ENCODE results near the gene SEMA3E. TPM values are rescaled to one million over a fixed set of nuclear protein-coding genes. Genes with fewer than 3 reads are reported as not detected.

SEMA3E gene
- total and polyA plus RNA-seq, 2 donors, result 1.8 to 3.1 TPM

DNA sequence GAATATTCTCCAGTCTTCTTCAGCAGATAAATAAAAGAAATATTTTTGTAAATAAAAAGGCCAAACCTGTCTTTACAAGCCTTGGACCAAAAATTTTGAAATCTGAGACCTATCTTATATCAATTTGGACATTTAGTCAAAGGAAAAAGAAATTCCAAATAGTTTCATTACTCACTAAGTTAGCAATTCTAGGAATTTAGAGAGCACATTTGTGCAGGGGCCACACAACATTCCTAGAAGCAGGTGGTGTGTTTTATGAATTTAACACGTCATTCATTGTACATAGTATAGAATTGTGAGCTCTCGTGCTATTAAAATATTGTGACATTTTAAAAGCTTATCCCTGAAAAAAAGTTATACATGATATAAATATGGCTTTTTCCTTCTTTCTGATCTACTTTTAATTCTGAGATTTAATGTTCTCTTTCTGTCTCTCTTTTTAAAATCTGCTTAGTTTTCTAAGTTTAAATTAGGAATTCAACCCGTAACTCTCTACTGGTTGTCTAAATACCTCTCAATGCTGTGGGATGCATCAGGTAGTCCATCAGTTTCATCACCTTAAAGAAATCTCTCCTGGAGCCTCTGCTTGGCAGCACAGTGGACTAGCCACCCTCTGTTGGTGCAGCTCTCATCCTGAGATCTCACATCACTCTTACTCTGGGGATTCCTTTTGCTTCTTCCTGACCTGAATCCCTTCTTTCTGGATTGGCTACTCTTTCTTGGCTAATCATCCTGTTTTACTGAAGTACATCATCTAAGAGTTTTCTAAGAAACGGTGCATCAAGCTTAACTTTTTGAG, 124.5 kb downstream of the SEMA3E start:
- 91% methylated on average over 4 of the region's 4 CpGs for WGBS
- Histone ChIP-seq H3K4me3 (ENCODE audit: low read length in 2 of 2) (no peak overlapping the region), H3K36me3 (ENCODE audit: control insufficient read depth in 2 of 2, insufficient read depth in 2 of 2, low read length in 1 of 2) (no peaks in the 10 kb centered on the region), H3K4me1 (ENCODE audit: control insufficient read depth in 2 of 2, insufficient read depth in 2 of 2, low read length in 2 of 2) (no peaks in the 10 kb centered on the region), H3K9me3 (ENCODE audit: control insufficient read depth in 2 of 2, insufficient read depth in 1 of 2, low read length in 1 of 2) (no peaks in the 10 kb centered on the region), H3K27me3 (ENCODE audit: control insufficient read depth in 2 of 2, insufficient read depth in 1 of 2, low read length in 1 of 2) (no peaks in the 10 kb centered on the region), H3K27ac (ENCODE audit: low read depth in 1 of 2, low read length in 1 of 2) (no peak overlapping the region)
- no peak for DNase-seq (ENCODE audit: low read depth in 6 of 9, low spot score in 9 of 9)

DNA sequence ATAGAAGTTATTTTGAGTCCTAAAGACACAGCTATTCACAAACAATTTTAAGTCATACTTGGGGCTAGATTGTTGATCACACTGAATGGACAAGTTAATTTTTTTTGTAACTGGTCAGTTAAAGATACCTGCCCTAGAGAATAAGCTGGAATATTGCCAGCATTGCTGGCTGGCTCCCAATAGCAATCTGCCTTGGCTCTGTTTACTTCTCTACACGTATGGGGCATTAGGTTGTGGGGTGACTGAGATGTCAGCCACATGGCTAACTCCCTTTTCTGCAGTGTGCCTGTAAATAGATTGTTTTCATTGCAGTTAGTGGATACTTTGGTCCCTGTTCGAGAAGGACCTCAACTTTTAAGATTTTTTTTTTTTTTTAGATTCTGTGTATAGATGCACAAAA, 128.2 kb downstream of the SEMA3E start:
- Histone ChIP-seq H3K9me3 (ENCODE audit: control insufficient read depth in 2 of 2, insufficient read depth in 1 of 2, low read length in 1 of 2) (no peaks in the 10 kb centered on the region), H3K4me3 (ENCODE audit: low read length in 2 of 2) (no peak overlapping the region), H3K4me1 (ENCODE audit: control insufficient read depth in 2 of 2, insufficient read depth in 2 of 2, low read length in 2 of 2) (no peaks in the 10 kb centered on the region), H3K27me3 (ENCODE audit: control insufficient read depth in 2 of 2, insufficient read depth in 1 of 2, low read length in 1 of 2) (no peaks in the 10 kb centered on the region), H3K27ac (ENCODE audit: low read depth in 1 of 2, low read length in 1 of 2) (no peak overlapping the region), H3K36me3 (ENCODE audit: control insufficient read depth in 2 of 2, insufficient read depth in 2 of 2, low read length in 1 of 2) (no peaks in the 10 kb centered on the region)
- DNase-seq (ENCODE audit: low read depth in 6 of 9, low spot score in 9 of 9), result no peak
- WGBS, result 39% methylated on average over 2 of the region's 2 CpGs

DNA sequence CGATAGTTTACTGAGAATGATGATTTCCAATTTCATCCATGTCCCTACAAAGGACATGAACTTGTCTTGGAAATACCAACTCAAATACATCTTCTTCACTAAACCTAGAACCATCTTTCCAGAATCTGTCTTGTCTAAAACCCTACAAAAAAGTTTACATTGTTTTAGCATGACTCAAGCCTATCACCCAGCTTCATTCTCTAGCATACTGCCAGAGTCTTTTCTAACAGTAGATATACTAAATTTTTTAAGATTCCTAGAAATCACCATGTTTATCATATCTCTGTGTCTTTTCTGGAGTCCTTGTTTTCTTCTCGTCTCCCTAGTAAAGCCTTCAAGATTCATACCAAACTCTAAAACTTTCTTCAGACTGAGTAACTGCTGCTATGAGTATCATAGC, 129.7 kb downstream of the SEMA3E start:
- H3K4me1 ChIP-seq (ENCODE audit: control insufficient read depth in 2 of 2, insufficient read depth in 2 of 2, low read length in 2 of 2), result no peaks in the 10 kb centered on the region
- no peak overlapping the region for H3K27ac ChIP-seq (ENCODE audit: low read depth in 1 of 2, low read length in 1 of 2)
- no peak for DNase-seq (ENCODE audit: low read depth in 6 of 9, low spot score in 9 of 9)
- WGBS, result 94% methylated on average over 2 of the region's 2 CpGs
- no peaks in the 10 kb centered on the region for H3K9me3 ChIP-seq (ENCODE audit: control insufficient read depth in 2 of 2, insufficient read depth in 1 of 2, low read length in 1 of 2)
- H3K36me3 ChIP-seq (ENCODE audit: control insufficient read depth in 2 of 2, insufficient read depth in 2 of 2, low read length in 1 of 2), result no peaks in the 10 kb centered on the region
- H3K27me3 ChIP-seq (ENCODE audit: control insufficient read depth in 2 of 2, insufficient read depth in 1 of 2, low read length in 1 of 2), result no peaks in the 10 kb centered on the region
- no peak overlapping the region for H3K4me3 ChIP-seq (ENCODE audit: low read length in 2 of 2)

GRCh38 chr7:83517035-83517700, 131.8 kb downstream of the SEMA3E start:
- no peak overlapping the region for H3K27ac ChIP-seq (ENCODE audit: low read depth in 1 of 2, low read length in 1 of 2)
- no peaks in the 10 kb centered on the region for H3K27me3 ChIP-seq (ENCODE audit: control insufficient read depth in 2 of 2, insufficient read depth in 1 of 2, low read length in 1 of 2)
- no peaks in the 10 kb centered on the region for H3K36me3 ChIP-seq (ENCODE audit: control insufficient read depth in 2 of 2, insufficient read depth in 2 of 2, low read length in 1 of 2)
- H3K4me1 ChIP-seq (ENCODE audit: control insufficient read depth in 2 of 2, insufficient read depth in 2 of 2, low read length in 2 of 2), result no peaks in the 10 kb centered on the region
- WGBS, result 78% methylated on average over 3 of the region's 3 CpGs
- no peaks in the 10 kb centered on the region for H3K9me3 ChIP-seq (ENCODE audit: control insufficient read depth in 2 of 2, insufficient read depth in 1 of 2, low read length in 1 of 2)
- DNase-seq (ENCODE audit: low read depth in 6 of 9, low spot score in 9 of 9), result peak in 1 of 9 donors; percentile 7
- H3K4me3 ChIP-seq (ENCODE audit: low read length in 2 of 2), result no peak overlapping the region

GRCh38 chr7:83514977-83515376, 134.0 kb downstream of the SEMA3E start:
- Histone ChIP-seq H3K27me3 (ENCODE audit: control insufficient read depth in 2 of 2, insufficient read depth in 1 of 2, low read length in 1 of 2) (no peaks in the 10 kb centered on the region), H3K4me1 (ENCODE audit: control insufficient read depth in 2 of 2, insufficient read depth in 2 of 2, low read length in 2 of 2) (no peaks in the 10 kb centered on the region), H3K36me3 (ENCODE audit: control insufficient read depth in 2 of 2, insufficient read depth in 2 of 2, low read length in 1 of 2) (no peaks in the 10 kb centered on the region), H3K4me3 (ENCODE audit: low read length in 2 of 2) (no peak overlapping the region), H3K9me3 (ENCODE audit: control insufficient read depth in 2 of 2, insufficient read depth in 1 of 2, low read length in 1 of 2) (no peaks in the 10 kb centered on the region), H3K27ac (ENCODE audit: low read depth in 1 of 2, low read length in 1 of 2) (no peak overlapping the region)
- no peak for DNase-seq (ENCODE audit: low read depth in 6 of 9, low spot score in 9 of 9)
- WGBS, result 10% methylated on average over 3 of the region's 3 CpGs

DNA sequence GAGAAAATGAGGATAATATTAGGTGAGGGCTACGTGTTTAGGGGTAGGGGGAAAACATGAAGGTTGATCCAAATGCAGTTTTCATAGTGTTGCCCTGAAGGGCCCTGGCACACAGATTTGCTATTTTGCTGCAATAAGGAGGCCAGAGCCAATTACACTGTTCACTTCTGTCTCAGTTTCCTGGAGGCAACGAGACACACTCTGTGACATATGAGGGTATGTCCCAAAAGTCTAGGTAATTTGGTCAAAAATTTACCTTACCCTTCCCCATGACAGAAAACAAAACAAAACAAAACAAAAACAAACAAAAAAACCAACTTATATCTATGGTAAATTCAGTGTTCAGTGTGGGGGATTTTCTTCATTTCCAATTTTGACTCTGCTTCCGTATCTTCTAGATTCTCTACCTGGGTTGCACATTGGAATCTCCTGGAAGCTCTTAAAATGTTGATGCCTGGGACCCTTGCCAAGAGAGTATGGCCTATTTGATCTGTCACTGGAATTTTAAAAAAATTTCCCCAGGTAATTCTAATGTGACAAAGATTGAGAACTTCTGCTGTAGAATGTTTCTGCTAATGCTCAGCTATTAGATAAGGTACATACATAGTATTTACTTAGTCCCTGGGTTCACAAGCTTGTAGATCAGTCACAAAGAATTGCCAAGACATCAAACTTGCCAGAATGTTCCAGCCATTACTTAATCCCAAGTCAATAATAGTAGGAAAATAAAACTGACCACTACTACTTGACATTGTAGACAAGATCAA, 139.5 kb downstream of the SEMA3E start:
- Histone ChIP-seq H3K27me3 (ENCODE audit: control insufficient read depth in 2 of 2, insufficient read depth in 1 of 2, low read length in 1 of 2) (no peaks in the 10 kb centered on the region), H3K9me3 (ENCODE audit: control insufficient read depth in 2 of 2, insufficient read depth in 1 of 2, low read length in 1 of 2) (no peaks in the 10 kb centered on the region), H3K36me3 (ENCODE audit: control insufficient read depth in 2 of 2, insufficient read depth in 2 of 2, low read length in 1 of 2) (no peaks in the 10 kb centered on the region), H3K4me3 (ENCODE audit: low read length in 2 of 2) (no peak overlapping the region), H3K4me1 (ENCODE audit: control insufficient read depth in 2 of 2, insufficient read depth in 2 of 2, low read length in 2 of 2) (no peaks in the 10 kb centered on the region), H3K27ac (ENCODE audit: low read depth in 1 of 2, low read length in 1 of 2) (no peak overlapping the region)
- DNase-seq (ENCODE audit: low read depth in 6 of 9, low spot score in 9 of 9), result no peak
- WGBS, result 89% methylated on average over 3 of the region's 3 CpGs

- no peak overlapping the region for H3K27ac ChIP-seq (ENCODE audit: low read depth in 1 of 2, low read length in 1 of 2)
- H3K4me3 ChIP-seq (ENCODE audit: low read length in 2 of 2), result no peak overlapping the region
- no peaks in the 10 kb centered on the region for H3K9me3 ChIP-seq (ENCODE audit: control insufficient read depth in 2 of 2, insufficient read depth in 1 of 2, low read length in 1 of 2)
- H3K4me1 ChIP-seq (ENCODE audit: control insufficient read depth in 2 of 2, insufficient read depth in 2 of 2, low read length in 2 of 2), result no peaks in the 10 kb centered on the region
- DNase-seq (ENCODE audit: low read depth in 6 of 9, low spot score in 9 of 9), result no peak
- H3K27me3 ChIP-seq (ENCODE audit: control insufficient read depth in 2 of 2, insufficient read depth in 1 of 2, low read length in 1 of 2), result no peaks in the 10 kb centered on the region
- WGBS, result 68% methylated on average over 2 of the region's 2 CpGs
- H3K36me3 ChIP-seq (ENCODE audit: control insufficient read depth in 2 of 2, insufficient read depth in 2 of 2, low read length in 1 of 2), result no peaks in the 10 kb centered on the region
Measured at GRCh38 chr7:83504330-83504729, 144.6 kb downstream of the SEMA3E start.

- WGBS, result 92% methylated on average over 2 of the region's 2 CpGs
Measured at GRCh38 chr7:83502636-83503035, 146.3 kb downstream of the SEMA3E start.

GRCh38 chr7:83494683-83495082, 154.3 kb downstream of the SEMA3E start:
- no peaks in the 10 kb centered on the region for H3K4me1 ChIP-seq (ENCODE audit: control insufficient read depth in 2 of 2, insufficient read depth in 2 of 2, low read length in 2 of 2)
- no peak overlapping the region for H3K4me3 ChIP-seq (ENCODE audit: low read length in 2 of 2)
- DNase-seq (ENCODE audit: low read depth in 6 of 9, low spot score in 9 of 9), result no peak
- WGBS, result 98% methylated on average over 2 of the region's 2 CpGs
- H3K36me3 ChIP-seq (ENCODE audit: control insufficient read depth in 2 of 2, insufficient read depth in 2 of 2, low read length in 1 of 2), result no peaks in the 10 kb centered on the region
- no peaks in the 10 kb centered on the region for H3K9me3 ChIP-seq (ENCODE audit: control insufficient read depth in 2 of 2, insufficient read depth in 1 of 2, low read length in 1 of 2)
- no peak overlapping the region for H3K27ac ChIP-seq (ENCODE audit: low read depth in 1 of 2, low read length in 1 of 2)
- no peaks in the 10 kb centered on the region for H3K27me3 ChIP-seq (ENCODE audit: control insufficient read depth in 2 of 2, insufficient read depth in 1 of 2, low read length in 1 of 2)

More at GRCh38 chr7:83502636-83503035, 146.3 kb downstream of the SEMA3E start:
- H3K4me1 ChIP-seq (ENCODE audit: control insufficient read depth in 2 of 2, insufficient read depth in 2 of 2, low read length in 2 of 2), result no peaks in the 10 kb centered on the region
- H3K9me3 ChIP-seq (ENCODE audit: control insufficient read depth in 2 of 2, insufficient read depth in 1 of 2, low read length in 1 of 2), result no peaks in the 10 kb centered on the region
- H3K27ac ChIP-seq (ENCODE audit: low read depth in 1 of 2, low read length in 1 of 2), result no peak overlapping the region
- no peak for DNase-seq (ENCODE audit: low read depth in 6 of 9, low spot score in 9 of 9)
- H3K27me3 ChIP-seq (ENCODE audit: control insufficient read depth in 2 of 2, insufficient read depth in 1 of 2, low read length in 1 of 2), result no peaks in the 10 kb centered on the region
- H3K36me3 ChIP-seq (ENCODE audit: control insufficient read depth in 2 of 2, insufficient read depth in 2 of 2, low read length in 1 of 2), result no peaks in the 10 kb centered on the region
- no peak overlapping the region for H3K4me3 ChIP-seq (ENCODE audit: low read length in 2 of 2)

Data from thymus (tissue), 11 donors.